ENCODE results near the gene SLC26A1. TPM values are rescaled to one million over a fixed set of nuclear protein-coding genes. Genes with fewer than 3 reads are reported as not detected.

Gene SLC26A1
- total RNA-seq, 1 experiment from 2014 or later = 1.8 TPM

DNA sequence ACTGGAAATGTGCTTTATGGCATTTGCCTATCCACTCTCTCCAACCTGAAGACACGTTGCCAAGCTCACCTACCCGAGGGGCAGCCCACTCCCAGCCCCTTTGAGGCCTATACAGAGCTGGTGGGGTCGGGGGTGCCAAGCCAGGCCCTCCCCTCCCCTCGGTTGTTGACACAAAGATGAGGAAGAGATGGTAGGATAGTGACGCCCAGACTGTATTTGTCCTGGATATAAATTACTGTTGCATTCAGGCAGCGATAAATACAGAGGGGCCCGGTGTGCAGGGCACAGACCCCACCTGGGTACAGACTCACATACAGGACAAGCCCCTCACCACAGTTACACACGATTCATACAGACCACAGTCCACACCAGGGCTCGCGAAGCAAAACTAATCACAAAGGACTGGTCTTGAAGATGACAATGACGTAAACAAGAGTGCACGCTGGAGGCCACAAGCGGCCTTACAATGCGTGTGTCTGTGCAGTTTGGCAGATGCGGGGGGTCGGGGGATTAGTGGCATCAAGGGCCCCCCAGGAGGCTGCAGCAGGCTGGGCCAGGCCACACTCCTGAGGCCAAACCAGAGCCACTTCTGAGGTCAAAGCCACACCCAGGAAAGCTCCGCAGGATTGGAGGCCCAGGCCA is 34.4 kb downstream of the SLC26A1 start:
- intact Hi-C loops (cut with micrococcal nuclease; ENCODE audit: unreplicated experiment) = no loop called here
- ATAC-seq = no peak
- DNase-seq (ENCODE audit: low read depth, low spot score) = no peak
- Histone ChIP-seq H3K36me3 (ENCODE audit: control insufficient read depth, insufficient read depth, low read length) (no peaks in the 10 kb centered on the region), H3K27ac (ENCODE audit: low read length) (no peak overlapping the region), H3K4me1 (ENCODE audit: control insufficient read depth, insufficient read depth, low read length) (no peaks in the 10 kb centered on the region), H3K9me3 (ENCODE audit: control insufficient read depth, insufficient read depth, low read depth, low read length) (no peaks in the 10 kb centered on the region), H3K4me3 (ENCODE audit: low read depth in 2 of 2, low read length in 2 of 2) (no peak overlapping the region), H3K27me3 (ENCODE audit: control insufficient read depth, insufficient read depth, low read length) (no peaks in the 10 kb centered on the region)
- TF ChIP-seq, protein P1, sequence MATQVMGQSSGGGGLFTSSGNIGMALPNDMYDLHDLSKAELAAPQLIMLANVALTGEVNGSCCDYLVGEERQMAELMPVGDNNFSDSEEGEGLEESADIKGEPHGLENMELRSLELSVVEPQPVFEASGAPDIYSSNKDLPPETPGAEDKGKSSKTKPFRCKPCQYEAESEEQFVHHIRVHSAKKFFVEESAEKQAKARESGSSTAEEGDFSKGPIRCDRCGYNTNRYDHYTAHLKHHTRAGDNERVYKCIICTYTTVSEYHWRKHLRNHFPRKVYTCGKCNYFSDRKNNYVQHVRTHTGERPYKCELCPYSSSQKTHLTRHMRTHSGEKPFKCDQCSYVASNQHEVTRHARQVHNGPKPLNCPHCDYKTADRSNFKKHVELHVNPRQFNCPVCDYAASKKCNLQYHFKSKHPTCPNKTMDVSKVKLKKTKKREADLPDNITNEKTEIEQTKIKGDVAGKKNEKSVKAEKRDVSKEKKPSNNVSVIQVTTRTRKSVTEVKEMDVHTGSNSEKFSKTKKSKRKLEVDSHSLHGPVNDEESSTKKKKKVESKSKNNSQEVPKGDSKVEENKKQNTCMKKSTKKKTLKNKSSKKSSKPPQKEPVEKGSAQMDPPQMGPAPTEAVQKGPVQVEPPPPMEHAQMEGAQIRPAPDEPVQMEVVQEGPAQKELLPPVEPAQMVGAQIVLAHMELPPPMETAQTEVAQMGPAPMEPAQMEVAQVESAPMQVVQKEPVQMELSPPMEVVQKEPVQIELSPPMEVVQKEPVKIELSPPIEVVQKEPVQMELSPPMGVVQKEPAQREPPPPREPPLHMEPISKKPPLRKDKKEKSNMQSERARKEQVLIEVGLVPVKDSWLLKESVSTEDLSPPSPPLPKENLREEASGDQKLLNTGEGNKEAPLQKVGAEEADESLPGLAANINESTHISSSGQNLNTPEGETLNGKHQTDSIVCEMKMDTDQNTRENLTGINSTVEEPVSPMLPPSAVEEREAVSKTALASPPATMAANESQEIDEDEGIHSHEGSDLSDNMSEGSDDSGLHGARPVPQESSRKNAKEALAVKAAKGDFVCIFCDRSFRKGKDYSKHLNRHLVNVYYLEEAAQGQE (IDR thresholded peaks at IDR 0.05; ENCODE audit: insufficient read depth in 1 of 2, low read depth in 2 of 2, low read length in 1 of 2) = no peak
- TF ChIP-seq POLR2AphosphoS5 (IDR thresholded peaks at IDR 0.05; ENCODE audit: low read depth, low read length) (no peak), SIN3A (IDR thresholded peaks at IDR 0.05; ENCODE audit: borderline replicate concordance, insufficient read depth, low read depth, low read length) (no peak), TCF7L2 (IDR thresholded peaks at IDR 0.05; ENCODE audit: low read depth, low read length) (no peak)
- TF ChIP-seq, protein P2, sequence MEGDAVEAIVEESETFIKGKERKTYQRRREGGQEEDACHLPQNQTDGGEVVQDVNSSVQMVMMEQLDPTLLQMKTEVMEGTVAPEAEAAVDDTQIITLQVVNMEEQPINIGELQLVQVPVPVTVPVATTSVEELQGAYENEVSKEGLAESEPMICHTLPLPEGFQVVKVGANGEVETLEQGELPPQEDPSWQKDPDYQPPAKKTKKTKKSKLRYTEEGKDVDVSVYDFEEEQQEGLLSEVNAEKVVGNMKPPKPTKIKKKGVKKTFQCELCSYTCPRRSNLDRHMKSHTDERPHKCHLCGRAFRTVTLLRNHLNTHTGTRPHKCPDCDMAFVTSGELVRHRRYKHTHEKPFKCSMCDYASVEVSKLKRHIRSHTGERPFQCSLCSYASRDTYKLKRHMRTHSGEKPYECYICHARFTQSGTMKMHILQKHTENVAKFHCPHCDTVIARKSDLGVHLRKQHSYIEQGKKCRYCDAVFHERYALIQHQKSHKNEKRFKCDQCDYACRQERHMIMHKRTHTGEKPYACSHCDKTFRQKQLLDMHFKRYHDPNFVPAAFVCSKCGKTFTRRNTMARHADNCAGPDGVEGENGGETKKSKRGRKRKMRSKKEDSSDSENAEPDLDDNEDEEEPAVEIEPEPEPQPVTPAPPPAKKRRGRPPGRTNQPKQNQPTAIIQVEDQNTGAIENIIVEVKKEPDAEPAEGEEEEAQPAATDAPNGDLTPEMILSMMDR (IDR thresholded peaks at IDR 0.05) = no peak
- ChIA-PET CTCF (no interaction called here), POLR2A (no interaction called here)
- BruUV-seq (replicated peaks) = no TSS peak
- in situ Hi-C loops (cut with HindIII; ENCODE audit: low pct_unique_long_range_greater_than_20kb, low sequenced_read_pairs) = no loop called here

DNA sequence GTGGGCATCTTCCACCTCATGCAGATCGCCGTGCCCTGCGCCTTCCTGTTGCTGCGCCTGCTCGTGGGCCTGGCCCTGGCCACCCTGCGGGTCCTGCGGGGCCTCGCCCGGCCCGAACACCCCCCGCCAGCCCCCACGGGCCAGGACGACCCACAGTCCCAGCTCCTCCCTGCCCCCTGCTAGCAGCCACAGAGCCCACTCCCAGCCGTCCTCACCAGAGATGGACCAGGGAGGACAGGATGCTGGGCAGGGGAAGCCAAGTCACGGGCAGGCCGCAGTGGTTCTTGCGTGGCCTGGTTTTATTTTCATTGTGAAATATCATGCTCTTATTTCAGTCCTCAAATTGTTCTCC is 34.9 kb downstream of the SLC26A1 start:
- no peaks in the 10 kb centered on the region for H3K4me1 ChIP-seq (ENCODE audit: control insufficient read depth, insufficient read depth, low read length)
- H3K27me3 ChIP-seq (ENCODE audit: control insufficient read depth, insufficient read depth, low read length) = no peaks in the 10 kb centered on the region
- no peaks in the 10 kb centered on the region for H3K36me3 ChIP-seq (ENCODE audit: control insufficient read depth, insufficient read depth, low read length)
- intact Hi-C loops (cut with micrococcal nuclease; ENCODE audit: unreplicated experiment) (no loop called here), in situ Hi-C loops (cut with HindIII; ENCODE audit: low pct_unique_long_range_greater_than_20kb, low sequenced_read_pairs) (no loop called here)
- POLR2A ChIA-PET = no interaction called here
- ATAC-seq (no peak), DNase-seq (ENCODE audit: low read depth, low spot score) (no peak)
- CTCF ChIA-PET = no interaction called here
- no TSS peak for BruUV-seq (replicated peaks)
- TF ChIP-seq, protein P2 (IDR thresholded peaks at IDR 0.05) = no peak
- TF ChIP-seq, protein P1 (IDR thresholded peaks at IDR 0.05; ENCODE audit: insufficient read depth in 1 of 2, low read depth in 2 of 2, low read length in 1 of 2) = no peak
- TF ChIP-seq POLR2AphosphoS5 (IDR thresholded peaks at IDR 0.05; ENCODE audit: low read depth, low read length) = no peak
- no peaks in the 10 kb centered on the region for H3K9me3 ChIP-seq (ENCODE audit: control insufficient read depth, insufficient read depth, low read depth, low read length)
- no peak overlapping the region for H3K4me3 ChIP-seq (ENCODE audit: low read depth in 2 of 2, low read length in 2 of 2)
- H3K27ac ChIP-seq (ENCODE audit: low read length) = no peak overlapping the region

Measured in Panc1 (cell line).